Neural cell (in vitro differentiated cells): ENCODE results near the gene HOPX. TPM values are rescaled to one million over a fixed set of nuclear protein-coding genes. Genes with fewer than 3 reads are reported as not detected.

ENCODE experiments used
- H2AFZ ChIP-seq: fragments of 200-600, 300-800 bp; sonication (generic), shearing (Covaris generic); 2 replicates; pipeline ENCODE4 v1.6.0; 2014; ENCODE audit warnings: low read depth, mild to moderate bottlenecking, antibody characterized with exemption, low read length, moderate library complexity
- H3F3A ChIP-seq: fragments of 200-600 bp; shearing (Covaris generic); 2 replicates; pipeline ENCODE4 v1.6.1; 2016; ENCODE audit warnings: mild to moderate bottlenecking, moderate library complexity, mixed read lengths, antibody characterized with exemption, low read length; ENCODE audit not compliant: insufficient read depth, poor library complexity, severe bottlenecking
- H3K27ac ChIP-seq: fragments of 200-600, 300-800 bp; sonication (generic), shearing (Covaris generic); 2 replicates; pipeline ENCODE4 v1.5.1; 2014; ENCODE audit warnings: mild to moderate bottlenecking, low read length, moderate library complexity
- H3K27me3 ChIP-seq: fragments of 300-800, 200-600 bp; sonication (generic), shearing (Covaris generic); 2 replicates; pipeline ENCODE4 v1.6.0; 2014; ENCODE audit warnings: mild to moderate bottlenecking, low read depth, low read length, moderate library complexity; ENCODE audit not compliant: insufficient read depth
- H3K36me3 ChIP-seq: fragments of 300-800, 200-600 bp; sonication (generic), shearing (Covaris generic); 2 replicates; pipeline ENCODE4 v1.5.1; 2014; ENCODE audit warnings: mild to moderate bottlenecking, antibody characterized with exemption, low read length, moderate library complexity; ENCODE audit not compliant: insufficient read depth
- H3K4me2 ChIP-seq: fragments of 300-800, 200-600 bp; sonication (generic), shearing (Covaris generic); 2 replicates; pipeline ENCODE4 v1.6.0; 2014; ENCODE audit warnings: mild to moderate bottlenecking, low read length
- H3K4me3 ChIP-seq: fragments of 300-800, 200-600 bp; sonication (generic), shearing (Covaris generic); 2 replicates; pipeline ENCODE4 v1.5.1; 2014; ENCODE audit warnings: mild to moderate bottlenecking, low read length, moderate library complexity
- H3K79me2 ChIP-seq: fragments of 200-600 bp; shearing (Covaris generic); replicated peaks from 2 replicates; pipeline ENCODE4 v1.6.0; 2014; ENCODE audit warnings: mild to moderate bottlenecking, low read length, moderate library complexity; ENCODE audit not compliant: insufficient read depth
- H3K9ac ChIP-seq: fragments of 300-800, 200-600 bp; sonication (generic), shearing (Covaris generic); 2 replicates; pipeline ENCODE4 v1.6.1; 2016; ENCODE audit warnings: mild to moderate bottlenecking, low read length, mixed read lengths
- H3K9me2 ChIP-seq: fragments of 200-600 bp; shearing (Covaris generic); 2 replicates; pipeline ENCODE4 v1.6.1; 2016; ENCODE audit warnings: mild to moderate bottlenecking, low read length, mixed read lengths; ENCODE audit not compliant: insufficient read depth
- H3K9me3 ChIP-seq: fragments of 200-600, 300-800 bp; sonication (generic), shearing (Covaris generic); 2 replicates; pipeline ENCODE4 v1.6.1; 2016; ENCODE audit warnings: mild to moderate bottlenecking, mixed run types, low read length, moderate library complexity, mixed read lengths
- H4K20me1 ChIP-seq: fragments of 200-600 bp; shearing (Covaris generic); 2 replicates; pipeline ENCODE4 v1.6.1; 2016; ENCODE audit warnings: mild to moderate bottlenecking, mixed run types; ENCODE audit not compliant: insufficient read depth
- EP300 ChIP-seq: fragments of 450-650 bp; conservative IDR thresholded peaks from 2 replicates; pipeline ENCODE4 v1.6.1; 2014; ENCODE audit warnings: antibody characterized with exemption, mild to moderate bottlenecking, moderate library complexity; ENCODE audit not compliant: poor library complexity, severe bottlenecking
- EZH2 ChIP-seq: fragments of 200-600, 300-800 bp; shearing (Covaris generic), sonication (generic); IDR thresholded peaks from 2 replicates; pipeline ENCODE4 v1.6.1; 2014; ENCODE audit warnings: antibody characterized with exemption, low read length, borderline replicate concordance, mild to moderate bottlenecking; ENCODE audit not compliant: insufficient read depth, poor library complexity, severe bottlenecking
- MXI1 ChIP-seq: fragments of 450-650 bp; conservative IDR thresholded peaks from 2 replicates; pipeline ENCODE4 v1.6.1; 2014; ENCODE audit warnings: antibody characterized with exemption, mild to moderate bottlenecking; ENCODE audit not compliant: poor library complexity, severe bottlenecking
- POLR2AphosphoS5 ChIP-seq: IDR thresholded peaks from 2 replicates; pipeline ENCODE4 v1.6.1; 2012
- RAD21 ChIP-seq: fragments of 450-650 bp; conservative IDR thresholded peaks from 2 replicates; pipeline ENCODE4 v1.6.1; 2014; ENCODE audit warnings: antibody characterized with exemption, mild to moderate bottlenecking, moderate library complexity
- SMC3 ChIP-seq: fragments of 450-650 bp; conservative IDR thresholded peaks from 2 replicates; pipeline ENCODE4 v1.6.1; 2014; ENCODE audit warnings: antibody characterized with exemption, mild to moderate bottlenecking, moderate library complexity; ENCODE audit not compliant: poor library complexity
- TAF1 ChIP-seq: IDR thresholded peaks from 2 replicates; pipeline ENCODE4 v1.6.1; 2012; ENCODE audit warnings: low read depth
- polyA plus RNA-seq: library from polyadenylated mRNA; depleted of rRNA; stranded (reverse); fragments of >200 nt; gene quantifications from 2 replicates; pipeline ENCODE4 v1.2.3, GENCODE V29; 2014
- TF ChIP-seq, protein P1 (sequence below): fragments of 450-650 bp; IDR thresholded peaks from 2 replicates; pipeline ENCODE4 v1.5.1; 2014; ENCODE audit warnings: antibody characterized with exemption, mild to moderate bottlenecking, moderate library complexity; ENCODE audit not compliant: poor library complexity, severe bottlenecking
- TF ChIP-seq, protein P2 (sequence below): IDR thresholded peaks from 2 replicates; pipeline ENCODE4 v1.6.1; 2012; ENCODE audit warnings: borderline replicate concordance

HOPX gene
- polyA plus RNA-seq, 1 donor from 2014 or later: 2.0 TPM

DNA sequence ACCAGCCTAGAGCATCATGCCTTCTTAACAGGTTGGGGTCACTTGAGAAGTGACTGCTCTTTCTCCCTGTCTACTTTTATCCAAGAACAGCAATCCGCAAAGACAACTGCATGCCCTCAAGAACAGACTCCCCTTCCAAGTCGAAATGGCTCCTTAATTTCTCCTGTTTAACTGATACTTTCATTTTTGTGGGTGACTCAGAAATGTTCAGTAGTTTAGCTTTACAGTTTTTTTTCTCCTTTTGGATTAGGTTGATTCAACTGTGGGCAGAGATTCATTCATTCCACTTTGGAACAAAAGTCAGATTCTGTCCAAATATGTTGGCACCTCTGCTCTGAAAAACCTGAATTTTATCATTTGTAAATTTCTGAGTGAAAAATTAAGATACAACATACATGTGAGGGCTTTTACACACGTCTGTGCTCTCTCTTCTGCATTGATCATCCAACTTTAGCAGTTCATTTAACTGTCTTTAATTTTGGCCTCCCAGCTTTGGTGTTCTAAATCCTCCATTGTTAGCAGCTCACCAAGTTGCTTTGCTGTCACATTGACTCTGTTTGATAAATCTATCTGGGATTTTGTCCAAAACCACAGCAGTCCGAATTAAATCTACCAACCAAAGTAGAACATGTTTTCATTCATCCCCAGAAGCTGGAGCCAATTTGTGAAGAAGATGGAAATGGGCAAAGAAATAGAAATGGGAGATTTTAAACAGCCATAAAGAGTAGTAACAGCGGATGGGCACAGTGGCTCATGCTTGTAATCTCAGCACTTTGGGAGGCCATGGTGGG lies 50.0 kb downstream of the HOPX start:
- H4K20me1 ChIP-seq: no peaks in the 10 kb centered on the region
- no peak overlapping the region for H3K4me2 ChIP-seq

DNA sequence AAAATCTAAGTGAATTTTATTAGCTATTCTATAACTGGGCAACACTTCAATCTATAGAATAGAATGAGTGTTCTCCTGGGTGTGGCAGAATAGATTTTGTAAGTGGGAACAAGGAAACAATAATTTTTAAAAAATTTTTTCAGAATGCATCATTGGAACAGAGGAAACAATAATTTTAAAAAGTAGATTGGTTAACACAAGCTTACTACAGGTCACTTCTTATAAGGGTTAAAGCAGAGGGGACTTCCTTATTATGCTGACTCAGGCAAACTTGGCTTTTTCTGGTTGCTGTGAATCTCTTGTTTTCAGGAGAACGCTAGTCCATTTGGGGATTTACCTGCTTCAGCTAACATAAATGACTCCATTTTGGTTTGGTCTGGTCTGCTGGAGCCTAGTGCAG lies 52.5 kb downstream of the HOPX start:
- Histone ChIP-seq H3K27ac (no peak overlapping the region), H3K36me3 (no peaks in the 10 kb centered on the region), H3K79me2 (no peaks in the 10 kb centered on the region), H4K20me1 (no peaks in the 10 kb centered on the region), H3K9ac (no peak overlapping the region), H3K27me3 (no peaks in the 10 kb centered on the region), H2AFZ (no peak overlapping the region), H3K9me2 (no peaks in the 10 kb centered on the region), H3K9me3 (no peaks in the 10 kb centered on the region), H3K4me3 (no peak overlapping the region), H3F3A (no peaks in the 10 kb centered on the region), H3K4me2 (no peak overlapping the region)
- TF ChIP-seq MXI1: no peak
- TF ChIP-seq, protein P1, sequence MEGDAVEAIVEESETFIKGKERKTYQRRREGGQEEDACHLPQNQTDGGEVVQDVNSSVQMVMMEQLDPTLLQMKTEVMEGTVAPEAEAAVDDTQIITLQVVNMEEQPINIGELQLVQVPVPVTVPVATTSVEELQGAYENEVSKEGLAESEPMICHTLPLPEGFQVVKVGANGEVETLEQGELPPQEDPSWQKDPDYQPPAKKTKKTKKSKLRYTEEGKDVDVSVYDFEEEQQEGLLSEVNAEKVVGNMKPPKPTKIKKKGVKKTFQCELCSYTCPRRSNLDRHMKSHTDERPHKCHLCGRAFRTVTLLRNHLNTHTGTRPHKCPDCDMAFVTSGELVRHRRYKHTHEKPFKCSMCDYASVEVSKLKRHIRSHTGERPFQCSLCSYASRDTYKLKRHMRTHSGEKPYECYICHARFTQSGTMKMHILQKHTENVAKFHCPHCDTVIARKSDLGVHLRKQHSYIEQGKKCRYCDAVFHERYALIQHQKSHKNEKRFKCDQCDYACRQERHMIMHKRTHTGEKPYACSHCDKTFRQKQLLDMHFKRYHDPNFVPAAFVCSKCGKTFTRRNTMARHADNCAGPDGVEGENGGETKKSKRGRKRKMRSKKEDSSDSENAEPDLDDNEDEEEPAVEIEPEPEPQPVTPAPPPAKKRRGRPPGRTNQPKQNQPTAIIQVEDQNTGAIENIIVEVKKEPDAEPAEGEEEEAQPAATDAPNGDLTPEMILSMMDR: no peak
- no peak for TF ChIP-seq TAF1
- TF ChIP-seq, protein P2, sequence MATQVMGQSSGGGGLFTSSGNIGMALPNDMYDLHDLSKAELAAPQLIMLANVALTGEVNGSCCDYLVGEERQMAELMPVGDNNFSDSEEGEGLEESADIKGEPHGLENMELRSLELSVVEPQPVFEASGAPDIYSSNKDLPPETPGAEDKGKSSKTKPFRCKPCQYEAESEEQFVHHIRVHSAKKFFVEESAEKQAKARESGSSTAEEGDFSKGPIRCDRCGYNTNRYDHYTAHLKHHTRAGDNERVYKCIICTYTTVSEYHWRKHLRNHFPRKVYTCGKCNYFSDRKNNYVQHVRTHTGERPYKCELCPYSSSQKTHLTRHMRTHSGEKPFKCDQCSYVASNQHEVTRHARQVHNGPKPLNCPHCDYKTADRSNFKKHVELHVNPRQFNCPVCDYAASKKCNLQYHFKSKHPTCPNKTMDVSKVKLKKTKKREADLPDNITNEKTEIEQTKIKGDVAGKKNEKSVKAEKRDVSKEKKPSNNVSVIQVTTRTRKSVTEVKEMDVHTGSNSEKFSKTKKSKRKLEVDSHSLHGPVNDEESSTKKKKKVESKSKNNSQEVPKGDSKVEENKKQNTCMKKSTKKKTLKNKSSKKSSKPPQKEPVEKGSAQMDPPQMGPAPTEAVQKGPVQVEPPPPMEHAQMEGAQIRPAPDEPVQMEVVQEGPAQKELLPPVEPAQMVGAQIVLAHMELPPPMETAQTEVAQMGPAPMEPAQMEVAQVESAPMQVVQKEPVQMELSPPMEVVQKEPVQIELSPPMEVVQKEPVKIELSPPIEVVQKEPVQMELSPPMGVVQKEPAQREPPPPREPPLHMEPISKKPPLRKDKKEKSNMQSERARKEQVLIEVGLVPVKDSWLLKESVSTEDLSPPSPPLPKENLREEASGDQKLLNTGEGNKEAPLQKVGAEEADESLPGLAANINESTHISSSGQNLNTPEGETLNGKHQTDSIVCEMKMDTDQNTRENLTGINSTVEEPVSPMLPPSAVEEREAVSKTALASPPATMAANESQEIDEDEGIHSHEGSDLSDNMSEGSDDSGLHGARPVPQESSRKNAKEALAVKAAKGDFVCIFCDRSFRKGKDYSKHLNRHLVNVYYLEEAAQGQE: no peak
- TF ChIP-seq POLR2AphosphoS5: no peak
- TF ChIP-seq SMC3: no peak
- TF ChIP-seq RAD21: no peak
- no peak for TF ChIP-seq EP300
- TF ChIP-seq EZH2: no peak

More for the DNA sequence above, 50.0 kb downstream of the HOPX start:
- Histone ChIP-seq H3K9me3 (no peaks in the 10 kb centered on the region), H2AFZ (no peak overlapping the region), H3K27ac (no peak overlapping the region), H3K4me3 (no peak overlapping the region), H3K79me2 (no peaks in the 10 kb centered on the region), H3K27me3 (no peaks in the 10 kb centered on the region), H3K9me2 (no peaks in the 10 kb centered on the region), H3K36me3 (no peaks in the 10 kb centered on the region), H3K9ac (no peak overlapping the region), H3F3A (no peaks in the 10 kb centered on the region)
- TF ChIP-seq MXI1 (no peak), SMC3 (no peak), EZH2 (no peak), RAD21 (no peak), TAF1 (no peak), POLR2AphosphoS5 (no peak), EP300 (no peak)
- TF ChIP-seq, protein P2: no peak
- TF ChIP-seq, protein P1: no peak
